GM18951 (cell line): ENCODE results near the gene UNC79.

Experiments
- POLR2A ChIP-seq: IDR thresholded peaks from 4 replicates; pipeline ENCODE4 v1.6.1; 2011; ENCODE audit warnings: mild to moderate bottlenecking; ENCODE audit not compliant: insufficient read length, insufficient read depth; ENCODE audit errors: extremely low read depth
- in situ Hi-C: fragments of 300-500 bp; cut with MboI; formaldehyde crosslinking; loops from one replicate; pipeline ENCODE4 v1.12.0; 2022; ENCODE audit warnings: low sequenced_read_pairs, mixed read lengths, inconsistent platforms; ENCODE audit not compliant: unreplicated experiment

Gene UNC79

GRCh38 chr14:93700928-93701327, 270.2 kb downstream of the UNC79 start:
- in situ Hi-C loops, result no loop called here
- no peak for TF ChIP-seq POLR2A

DNA sequence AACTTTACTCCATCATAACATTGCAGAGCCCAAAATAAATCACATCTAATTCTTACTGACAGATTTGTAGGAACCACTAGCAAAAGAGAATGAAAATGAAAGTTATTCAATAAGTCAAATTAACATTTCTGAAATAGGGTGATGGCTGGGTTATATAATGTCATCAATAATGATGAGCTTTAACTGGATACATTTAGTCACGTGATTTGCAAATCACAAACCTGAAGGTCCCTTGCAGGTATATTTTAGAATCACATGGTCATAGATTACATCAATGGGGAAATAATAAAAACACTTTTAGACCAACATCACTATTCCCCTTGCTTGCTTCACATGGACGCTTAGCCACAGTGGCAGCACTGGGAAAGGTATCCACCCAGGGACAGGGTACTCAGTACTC, 270.8 kb downstream of the UNC79 start:
- no peak for TF ChIP-seq POLR2A
- in situ Hi-C loops, result no loop called here

DNA sequence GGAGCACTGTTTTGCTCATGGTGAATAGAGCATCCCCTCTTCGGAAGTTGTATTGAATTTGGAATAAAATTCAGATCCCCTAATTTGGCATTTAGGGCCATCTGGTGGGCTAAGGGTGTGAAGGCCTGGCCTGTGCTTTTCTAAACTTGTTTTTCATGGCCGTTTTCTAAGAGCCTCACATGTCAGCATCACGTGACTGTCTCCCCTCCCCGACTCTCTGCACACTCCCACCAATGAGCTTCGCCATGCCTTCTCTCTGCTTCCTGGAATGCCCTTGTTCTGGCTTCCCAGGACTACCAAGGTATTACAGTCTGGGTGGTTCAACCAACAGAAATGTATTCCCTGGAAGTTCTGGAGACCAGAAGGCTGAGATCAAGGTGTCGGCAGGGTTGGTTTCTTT, 272.2 kb downstream of the UNC79 start:
- TF ChIP-seq POLR2A, result no peak
- in situ Hi-C loops, result no loop called here

DNA sequence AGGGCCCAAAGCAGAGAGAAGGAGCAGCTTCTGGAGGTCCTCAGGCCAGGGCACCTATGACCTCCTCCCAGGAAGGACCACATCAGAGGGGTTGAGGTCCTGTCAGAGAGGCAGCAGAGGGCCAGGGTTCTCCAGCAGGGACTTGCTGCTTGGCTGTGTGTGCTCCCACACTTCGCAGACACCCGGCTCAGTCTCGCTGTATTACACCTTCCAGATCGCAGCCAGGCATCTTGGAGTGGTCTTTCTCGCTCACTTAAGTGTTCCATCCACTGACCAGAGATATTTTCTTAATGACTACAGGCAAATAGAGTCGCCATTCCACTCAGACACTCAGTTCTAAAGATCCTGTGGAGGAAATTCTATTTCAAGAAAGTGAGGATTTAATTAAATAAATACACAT, 273.2 kb downstream of the UNC79 start:
- no peak for TF ChIP-seq POLR2A
- in situ Hi-C loops, result no loop called here

DNA sequence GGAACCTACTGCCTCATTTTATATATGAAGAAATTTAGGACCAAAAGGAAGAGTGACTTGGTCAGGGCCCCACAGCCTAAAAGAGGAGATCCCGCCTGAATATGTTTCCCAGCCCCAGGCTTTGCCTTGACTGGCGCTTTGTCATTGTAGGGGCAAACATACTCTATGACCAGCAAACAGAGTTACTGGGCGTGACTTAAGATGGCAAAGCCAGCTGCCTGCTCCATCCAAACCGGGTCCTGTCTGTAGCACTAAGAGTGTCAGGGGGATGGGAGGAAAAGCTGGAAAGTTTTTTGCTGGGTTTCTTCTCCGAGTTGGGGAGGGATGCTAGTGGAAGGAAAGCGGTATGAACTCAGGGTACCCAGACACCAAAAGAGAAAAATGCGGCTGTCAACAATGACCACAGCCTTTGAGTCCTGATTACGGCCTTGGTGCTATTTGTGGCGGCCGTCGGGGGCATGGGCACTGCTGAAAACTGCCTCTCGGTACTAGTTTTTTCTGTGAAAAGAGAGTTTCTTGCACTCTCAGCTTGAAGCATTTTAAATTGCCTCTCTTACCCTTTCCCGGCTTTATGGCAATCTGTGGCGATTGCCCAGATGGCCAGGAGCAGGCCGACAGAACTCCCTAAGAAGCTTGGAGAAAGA, 274.9 kb downstream of the UNC79 start:
- TF ChIP-seq POLR2A, result no peak
- in situ Hi-C loops, result no loop called here

DNA sequence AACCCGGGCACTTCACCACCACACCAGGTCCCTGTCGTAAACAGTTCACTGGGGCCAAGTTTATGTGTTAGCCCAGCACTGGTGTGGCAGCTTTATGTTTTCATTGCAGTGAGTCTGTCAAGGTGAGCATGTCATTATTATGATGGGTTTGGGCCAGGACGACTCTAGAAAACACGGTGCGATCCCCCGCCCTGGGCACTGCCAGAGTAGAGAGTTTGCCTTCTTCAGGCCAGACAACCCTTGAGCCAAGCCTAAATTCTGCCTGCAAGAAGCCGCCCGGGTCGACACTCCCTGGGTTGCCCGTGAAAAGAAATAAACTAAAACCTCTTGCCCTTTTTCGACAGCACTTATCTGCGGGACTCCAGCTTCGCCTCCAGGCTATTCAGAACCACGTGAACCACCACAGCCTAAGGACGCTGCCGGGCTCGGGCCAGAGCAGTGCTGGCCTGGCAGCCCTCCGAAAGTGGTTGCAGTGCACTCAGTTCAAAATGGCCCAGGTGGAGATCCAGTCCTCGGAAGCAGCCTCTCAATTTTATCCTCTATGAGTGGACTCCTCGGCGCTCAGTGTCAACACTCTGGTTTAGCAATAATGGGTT, 275.7 kb downstream of the UNC79 start:
- in situ Hi-C loops, result no loop called here
- no peak for TF ChIP-seq POLR2A

GRCh38 chr14:93707475-93707874, 276.7 kb downstream of the UNC79 start:
- in situ Hi-C loops, result no loop called here
- TF ChIP-seq POLR2A, result no peak

GRCh38 chr14:93708311-93708734, 277.6 kb downstream of the UNC79 start:
- TF ChIP-seq POLR2A, result no peak
- in situ Hi-C loops, result no loop called here

- no peak for TF ChIP-seq POLR2A
- in situ Hi-C loops, result no loop called here
Observed at GRCh38 chr14:93708800-93709199, 278.1 kb downstream of the UNC79 start.

- no peak for TF ChIP-seq POLR2A
- in situ Hi-C loops, result no loop called here
Observed at GRCh38 chr14:93709249-93709648, 278.5 kb downstream of the UNC79 start.

DNA sequence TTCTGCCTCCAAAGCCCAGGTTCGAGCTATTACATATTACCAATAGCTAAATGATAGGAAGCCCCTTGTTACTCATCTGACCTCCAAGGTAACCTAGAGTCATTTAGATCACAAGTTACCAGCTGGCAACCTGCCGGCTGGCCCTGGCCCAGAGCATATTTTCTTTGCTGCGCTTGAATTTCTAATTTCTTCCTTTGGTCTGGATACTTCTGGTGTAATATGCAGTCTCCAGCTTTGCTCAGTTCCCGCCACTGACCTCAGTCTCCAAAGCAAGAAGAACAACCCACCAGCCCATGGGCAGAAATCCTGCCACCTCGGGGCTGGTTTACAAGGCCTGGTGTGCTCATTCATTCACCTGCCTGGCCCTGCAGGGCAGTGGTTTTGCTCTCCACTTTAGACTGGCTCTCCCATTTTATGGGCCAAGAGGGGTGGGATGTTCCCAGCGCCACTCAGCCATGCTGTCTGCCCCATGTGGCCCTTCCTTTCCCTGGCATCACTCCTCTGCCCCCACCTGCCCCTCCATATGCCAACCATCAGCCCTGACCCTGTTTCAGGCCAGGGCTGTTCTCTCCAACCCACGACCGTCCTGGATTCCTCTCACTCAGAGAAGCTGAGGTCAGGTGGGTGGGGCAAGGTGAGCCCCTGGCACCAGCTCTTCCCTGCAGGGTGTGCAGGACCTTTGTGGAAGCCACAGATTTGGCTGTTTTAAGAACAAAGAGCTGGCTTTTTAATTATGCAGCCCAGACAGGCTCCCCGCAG, 281.5 kb downstream of the UNC79 start:
- no peak for TF ChIP-seq POLR2A
- in situ Hi-C loops, result no loop called here

DNA sequence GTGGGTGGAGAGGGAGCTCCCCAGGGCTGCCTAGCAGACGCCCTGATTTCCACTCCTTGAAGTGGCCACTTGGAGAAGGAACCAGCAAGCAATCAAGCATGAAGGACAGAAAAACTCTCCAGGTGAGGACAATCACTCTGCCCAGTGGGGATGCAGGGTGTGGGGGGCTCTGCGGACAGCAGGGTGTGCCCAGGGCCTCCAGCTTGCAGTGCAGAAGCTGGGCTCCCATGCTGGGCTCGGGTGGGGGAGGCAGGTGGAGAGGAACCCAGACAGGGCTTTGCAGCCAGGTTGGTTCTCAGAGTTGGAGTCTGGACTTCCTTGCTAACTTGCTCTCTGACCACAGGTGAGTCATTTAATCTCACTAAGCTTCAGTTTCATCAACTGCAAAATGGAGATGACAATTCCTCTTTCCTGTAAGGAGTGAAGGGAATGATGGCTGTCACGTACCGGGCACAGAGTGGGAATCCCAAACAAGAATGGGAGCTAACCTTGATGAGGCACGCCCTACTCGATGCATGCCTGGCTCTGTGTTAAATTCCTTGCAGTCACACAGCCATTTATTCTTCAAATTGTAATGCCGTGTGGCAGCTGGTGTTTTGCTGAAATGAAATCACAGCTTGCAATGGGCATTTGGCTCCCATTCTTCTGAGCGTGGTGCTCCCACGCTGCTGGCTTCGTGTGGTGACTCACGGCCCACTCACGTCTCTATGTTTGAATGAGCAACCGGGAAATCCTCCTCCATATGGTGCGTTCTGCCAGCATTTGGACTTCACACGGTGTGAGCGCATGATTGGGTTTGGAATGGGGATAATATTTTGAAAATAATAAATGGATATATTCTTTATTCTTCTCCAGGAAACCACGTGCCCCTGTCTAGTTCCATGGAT, 282.3 kb downstream of the UNC79 start:
- TF ChIP-seq POLR2A, result no peak
- in situ Hi-C loops, result no loop called here

DNA sequence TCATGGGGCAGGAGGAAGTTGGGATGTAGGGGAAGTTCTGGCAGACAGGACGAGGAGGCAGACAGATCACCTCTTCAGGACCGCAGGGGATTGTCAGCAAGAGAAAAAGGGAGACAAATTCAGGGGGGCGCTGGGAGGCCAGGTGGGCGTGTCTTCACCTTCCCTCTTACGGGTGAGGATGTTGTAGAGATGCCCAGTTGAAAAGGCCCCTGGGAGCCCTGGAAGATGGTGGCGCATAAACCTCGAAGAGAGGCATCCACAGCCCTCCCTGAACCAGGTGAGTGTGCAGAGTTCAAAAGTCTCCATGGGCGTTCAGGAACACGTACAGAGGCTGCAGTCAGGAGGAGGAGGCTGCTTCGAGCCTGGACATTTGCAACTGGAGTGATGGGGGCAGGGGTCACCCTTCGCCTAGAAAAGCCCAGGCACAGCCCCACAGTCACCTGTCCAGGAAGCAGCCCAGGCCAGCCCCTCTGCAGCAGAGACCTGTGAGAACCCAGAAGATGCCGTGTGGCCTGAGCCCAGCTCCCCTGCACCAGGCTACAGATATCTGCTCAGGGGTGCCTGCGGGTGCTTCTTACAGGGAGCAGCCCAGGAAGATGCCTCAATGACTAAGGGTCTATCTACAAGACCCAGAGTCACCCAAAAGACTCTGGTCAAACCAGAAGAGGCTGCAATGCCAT, 283.1 kb downstream of the UNC79 start:
- in situ Hi-C loops, result no loop called here
- TF ChIP-seq POLR2A, result no peak

DNA sequence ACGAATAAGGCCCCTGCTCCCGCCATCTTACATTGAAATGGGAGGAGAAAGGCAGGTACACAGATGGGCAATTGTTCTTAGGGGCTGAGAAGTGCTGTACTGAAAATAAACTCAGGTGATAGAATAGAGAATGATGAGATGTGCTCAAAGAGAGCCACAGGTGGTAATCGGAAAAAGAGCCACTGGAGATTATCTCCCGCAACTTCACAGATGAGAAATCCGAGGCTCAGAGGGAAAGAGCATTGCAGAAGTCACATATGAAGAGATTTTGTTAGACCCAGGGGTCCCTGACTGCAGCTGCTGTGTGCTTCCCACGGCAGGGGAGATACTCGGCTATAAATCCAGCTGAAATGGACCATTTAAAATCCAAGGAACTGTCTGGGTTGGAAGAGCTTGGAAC, 283.9 kb downstream of the UNC79 start:
- in situ Hi-C loops, result no loop called here
- TF ChIP-seq POLR2A, result no peak
